ENCODE data around the gene VOPP1. TPM values are rescaled to one million over a fixed set of nuclear protein-coding genes. Genes with fewer than 3 reads are reported as not detected.

VOPP1 gene
- total and polyA plus RNA-seq, 2 of the 13 experiments (the other 11 are each of a cell fraction or from before 2014, with no cell fraction given): 21.8 to 55.3 TPM

GRCh38 chr7:55532150-55532917 is 40.0 kb downstream of the VOPP1 start:
- no peak for DNase-seq (ENCODE audit: low spot score)
- Histone ChIP-seq H3K36me3 (replicated peaks in 1 of 2; ENCODE audit: control insufficient read depth in 1 of 2, insufficient read depth in 2 of 2, low read length in 2 of 2) (peaks cover 0 to 3% of the 10 kb centered on the region in 2 experiments; a peak in 1 of 5 replicates), H3K27ac (ENCODE audit: extremely low read length, insufficient read depth, low read length) (no peak overlapping the region), H3K4me2 (ENCODE audit: low read depth, low read length) (no peak overlapping the region), H3K9me3 (ENCODE audit: low read length) (no peaks in the 10 kb centered on the region), H2AFZ (ENCODE audit: low read length) (no peak overlapping the region), H3K79me2 (ENCODE audit: insufficient read depth, low read length) (peaks cover 39% of the 10 kb centered on the region), H3K4me3 (replicated peaks in 1 of 3; ENCODE audit: insufficient read depth in 1 of 3, low read depth in 2 of 3, low read length in 3 of 3) (no peak overlapping the region), H3K4me1 (ENCODE audit: insufficient read depth, low read length) (peaks cover 48% of the 10 kb centered on the region), H4K20me1 (ENCODE audit: insufficient read depth, low read length) (peaks cover 7% of the 10 kb centered on the region), H3K9ac (ENCODE audit: insufficient read depth, low read depth, low read length) (no peak overlapping the region), H3K27me3 (ENCODE audit: control insufficient read depth in 1 of 2, insufficient read depth in 2 of 2, low read length in 2 of 2) (no peaks in the 10 kb centered on the region)
- POLR2A ChIA-PET: no interaction called here
- WGBS (ENCODE audit: low lambda C conversion rate): 99% methylated on average over 8 of the region's 8 CpGs
- CTCF ChIA-PET (ENCODE audit: low intra/inter-chr PET ratio, low total read pairs): no interaction called here
- no peak for ATAC-seq
- FAIRE-seq: no peak
- no TSS peak for BruUV-seq (replicated peaks)
- in situ Hi-C loops (cut with HindIII; ENCODE audit: extremely low pct_ligation_motif_present, low pct_unique_long_range_greater_than_20kb) (no loop called here), intact Hi-C loops (cut with micrococcal nuclease; ENCODE audit: unreplicated experiment) (no loop called here)
- no peak for TF ChIP-seq ZNF577 (CRISPR knock-in tag; IDR thresholded peaks at IDR 0.05; ENCODE audit: borderline replicate concordance, low read depth)
- TF ChIP-seq ELF1 (CRISPR knock-in tag; IDR thresholded peaks at IDR 0.05): no peak
- no peak for TF ChIP-seq FOXA1 (IDR thresholded peaks at IDR 0.05)
- no peak for TF ChIP-seq FOXA1 (CRISPR knock-in tag; IDR thresholded peaks at IDR 0.05)
- no peak for TF ChIP-seq ATM (IDR thresholded peaks at IDR 0.05; ENCODE audit: borderline replicate concordance)

GRCh38 chr7:55531536-55531935 is 40.8 kb downstream of the VOPP1 start:
- no peak overlapping the region for H3K27ac ChIP-seq (ENCODE audit: extremely low read length, insufficient read depth, low read length)
- BruUV-seq (replicated peaks): no TSS peak
- DNase-seq (ENCODE audit: low spot score): no peak
- intact Hi-C loops (cut with micrococcal nuclease; ENCODE audit: unreplicated experiment): no loop called here
- POLR2A ChIA-PET: no interaction called here
- no peaks in the 10 kb centered on the region for H3K27me3 ChIP-seq (ENCODE audit: control insufficient read depth in 1 of 2, insufficient read depth in 2 of 2, low read length in 2 of 2)
- no peak overlapping the region for H3K4me3 ChIP-seq (replicated peaks in 1 of 3; ENCODE audit: insufficient read depth in 1 of 3, low read depth in 2 of 3, low read length in 3 of 3)
- no peak overlapping the region for H3K9ac ChIP-seq (ENCODE audit: insufficient read depth, low read depth, low read length)
- H3K36me3 ChIP-seq (replicated peaks in 1 of 2; ENCODE audit: control insufficient read depth in 1 of 2, insufficient read depth in 2 of 2, low read length in 2 of 2): peaks cover 0 to 3% of the 10 kb centered on the region in 2 experiments; a peak in 1 of 5 replicates
- H3K4me2 ChIP-seq (ENCODE audit: low read depth, low read length): no peak overlapping the region
- no peak for FAIRE-seq
- H3K9me3 ChIP-seq (ENCODE audit: low read length): no peaks in the 10 kb centered on the region
- H2AFZ ChIP-seq (ENCODE audit: low read length): no peak overlapping the region
- in situ Hi-C loops (cut with HindIII; ENCODE audit: extremely low pct_ligation_motif_present, low pct_unique_long_range_greater_than_20kb): no loop called here
- peaks cover 7% of the 10 kb centered on the region for H4K20me1 ChIP-seq (ENCODE audit: insufficient read depth, low read length)
- no peak for ATAC-seq
- peaks cover 33% of the 10 kb centered on the region for H3K79me2 ChIP-seq (ENCODE audit: insufficient read depth, low read length)
- CTCF ChIA-PET (ENCODE audit: low intra/inter-chr PET ratio, low total read pairs): no interaction called here
- 100% methylated on average over 5 of the region's 5 CpGs for WGBS (ENCODE audit: low lambda C conversion rate)
- peaks cover 40% of the 10 kb centered on the region for H3K4me1 ChIP-seq (ENCODE audit: insufficient read depth, low read length)
- TF ChIP-seq TFE3 (CRISPR knock-in tag; IDR thresholded peaks at IDR 0.05) (no peak), SNAPC2 (CRISPR knock-in tag; IDR thresholded peaks at IDR 0.05) (no peak), ZNF891 (CRISPR knock-in tag; IDR thresholded peaks at IDR 0.05) (no peak), MLXIP (CRISPR knock-in tag; IDR thresholded peaks at IDR 0.05; ENCODE audit: borderline replicate concordance) (no peak), ZNF280D (CRISPR knock-in tag; IDR thresholded peaks at IDR 0.05) (no peak), ZNF598 (CRISPR knock-in tag; IDR thresholded peaks at IDR 0.05; ENCODE audit: borderline replicate concordance) (no peak)

Measured in HepG2 (cell line).